Sigmoid colon (tissue), 4 donors: ENCODE results near the gene UBTD1.

Source experiments
- EP300 ChIP-seq, 4 donors: sonication (generic); formaldehyde crosslinking; IDR thresholded peaks; one replicate each; pipeline ENCODE4 v1.6.1; 2017; ENCODE audit warnings: antibody characterized with exemption in 4 of 4
- TF ChIP-seq, protein P1 (sequence below), 4 experiments: fragments of 450-650 bp in 3 of 4; fragments of 200-600 bp in 1 of 4; IDR thresholded peaks; one replicate each; pipeline ENCODE4 v1.5.1; 2016 to 2019; ENCODE audit warnings: antibody characterized with exemption in 4 of 4, mild to moderate bottlenecking in 3 of 4, moderate library complexity in 2 of 4

GRCh38 chr10:97587183-97587582 lies 88.5 kb downstream of the UBTD1 start:
- TF ChIP-seq, protein P1, sequence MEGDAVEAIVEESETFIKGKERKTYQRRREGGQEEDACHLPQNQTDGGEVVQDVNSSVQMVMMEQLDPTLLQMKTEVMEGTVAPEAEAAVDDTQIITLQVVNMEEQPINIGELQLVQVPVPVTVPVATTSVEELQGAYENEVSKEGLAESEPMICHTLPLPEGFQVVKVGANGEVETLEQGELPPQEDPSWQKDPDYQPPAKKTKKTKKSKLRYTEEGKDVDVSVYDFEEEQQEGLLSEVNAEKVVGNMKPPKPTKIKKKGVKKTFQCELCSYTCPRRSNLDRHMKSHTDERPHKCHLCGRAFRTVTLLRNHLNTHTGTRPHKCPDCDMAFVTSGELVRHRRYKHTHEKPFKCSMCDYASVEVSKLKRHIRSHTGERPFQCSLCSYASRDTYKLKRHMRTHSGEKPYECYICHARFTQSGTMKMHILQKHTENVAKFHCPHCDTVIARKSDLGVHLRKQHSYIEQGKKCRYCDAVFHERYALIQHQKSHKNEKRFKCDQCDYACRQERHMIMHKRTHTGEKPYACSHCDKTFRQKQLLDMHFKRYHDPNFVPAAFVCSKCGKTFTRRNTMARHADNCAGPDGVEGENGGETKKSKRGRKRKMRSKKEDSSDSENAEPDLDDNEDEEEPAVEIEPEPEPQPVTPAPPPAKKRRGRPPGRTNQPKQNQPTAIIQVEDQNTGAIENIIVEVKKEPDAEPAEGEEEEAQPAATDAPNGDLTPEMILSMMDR (IDR thresholded peaks at IDR 0.05) = no peak
- no peak for TF ChIP-seq EP300 (IDR thresholded peaks at IDR 0.05)
